ENCODE results near the gene MMP11. TPM values are rescaled to one million over a fixed set of nuclear protein-coding genes. Genes with fewer than 3 reads are reported as not detected.

MMP11 gene
- total RNA-seq, 1 experiment from 2014 or later: 14.5 TPM

- H3K4me1 ChIP-seq (replicated peaks): peaks cover 3% of the 10 kb centered on the region; the same call in 1 of the 2 replicates
Measured at GRCh38 chr22:23816156-23816976, 43.7 kb downstream of the MMP11 start.

GRCh38 chr22:23817146-23817545 is 44.5 kb downstream of the MMP11 start:
- H3K27ac ChIP-seq: no peak overlapping the region
- peaks cover 93% of the 10 kb centered on the region for H3K36me3 ChIP-seq
- H3K4me3 ChIP-seq: no peak overlapping the region
- H3K4me1 ChIP-seq (replicated peaks): peaks cover 3% of the 10 kb centered on the region; the same call in 1 of the 2 replicates
- H3K9me3 ChIP-seq (replicated peaks): no peaks in the 10 kb centered on the region
- no peak for DNase-seq (ENCODE audit: low read depth in 1 of 2, low spot score in 2 of 2)
- H3K27me3 ChIP-seq (replicated peaks): no peaks in the 10 kb centered on the region

More at GRCh38 chr22:23816156-23816976, 43.7 kb downstream of the MMP11 start:
- H3K36me3 ChIP-seq: peaks cover 91% of the 10 kb centered on the region
- no peaks in the 10 kb centered on the region for H3K27me3 ChIP-seq (replicated peaks)
- H3K9me3 ChIP-seq (replicated peaks): no peaks in the 10 kb centered on the region
- no peak overlapping the region for H3K4me3 ChIP-seq
- H3K27ac ChIP-seq: no peak overlapping the region
- DNase-seq (ENCODE audit: low read depth in 1 of 2, low spot score in 2 of 2): no peak

- Histone ChIP-seq H3K27me3 (replicated peaks) (no peaks in the 10 kb centered on the region), H3K4me1 (replicated peaks) (peaks cover 3% of the 10 kb centered on the region; the same call in 1 of the 2 replicates), H3K27ac (no peak overlapping the region), H3K36me3 (peaks cover 93% of the 10 kb centered on the region), H3K4me3 (no peak overlapping the region), H3K9me3 (replicated peaks) (no peaks in the 10 kb centered on the region)
- no peak for DNase-seq (ENCODE audit: low read depth in 1 of 2, low spot score in 2 of 2)
Measured at GRCh38 chr22:23818541-23818940, 45.9 kb downstream of the MMP11 start.

- Histone ChIP-seq H3K36me3 (peaks cover 96% of the 10 kb centered on the region), H3K4me3 (no peak overlapping the region), H3K27me3 (replicated peaks) (no peaks in the 10 kb centered on the region), H3K9me3 (replicated peaks) (no peaks in the 10 kb centered on the region), H3K4me1 (replicated peaks) (peaks cover 7% of the 10 kb centered on the region), H3K27ac (no peak overlapping the region)
- no peak for DNase-seq (ENCODE audit: low read depth in 1 of 2, low spot score in 2 of 2)
Measured at GRCh38 chr22:23820748-23821211, 48.1 kb downstream of the MMP11 start.

- Histone ChIP-seq H3K9me3 (replicated peaks) (no peaks in the 10 kb centered on the region), H3K4me1 (replicated peaks) (peaks cover 21% of the 10 kb centered on the region), H3K27ac (no peak overlapping the region), H3K27me3 (replicated peaks) (no peaks in the 10 kb centered on the region), H3K36me3 (peaks cover 96% of the 10 kb centered on the region), H3K4me3 (no peak overlapping the region)
- no peak for DNase-seq (ENCODE audit: low read depth in 1 of 2, low spot score in 2 of 2)
Measured at GRCh38 chr22:23822101-23822671, 49.5 kb downstream of the MMP11 start.

- peaks cover 96% of the 10 kb centered on the region for H3K36me3 ChIP-seq
- no peak overlapping the region for H3K27ac ChIP-seq
- DNase-seq (ENCODE audit: low read depth in 1 of 2, low spot score in 2 of 2): no peak
Measured at GRCh38 chr22:23823331-23823791, 50.7 kb downstream of the MMP11 start.

GRCh38 chr22:23824476-23825245 is 52.0 kb downstream of the MMP11 start:
- Histone ChIP-seq H3K36me3 (peaks cover 96% of the 10 kb centered on the region), H3K9me3 (replicated peaks) (no peaks in the 10 kb centered on the region)

More at GRCh38 chr22:23823331-23823791, 50.7 kb downstream of the MMP11 start:
- H3K4me1 ChIP-seq (replicated peaks): peaks cover 23% of the 10 kb centered on the region
- no peak overlapping the region for H3K4me3 ChIP-seq
- H3K9me3 ChIP-seq (replicated peaks): no peaks in the 10 kb centered on the region
- no peaks in the 10 kb centered on the region for H3K27me3 ChIP-seq (replicated peaks)

GRCh38 chr22:23825246-23825905 is 52.7 kb downstream of the MMP11 start:
- Histone ChIP-seq H3K4me1 (replicated peaks) (peaks cover 42% of the 10 kb centered on the region), H3K27me3 (replicated peaks) (no peaks in the 10 kb centered on the region), H3K9me3 (replicated peaks) (no peaks in the 10 kb centered on the region), H3K4me3 (no peak overlapping the region), H3K27ac (peak overlapping the region; percentile 24; the same call in 1 of the 2 replicates), H3K36me3 (peaks cover 89% of the 10 kb centered on the region)
- no peak for DNase-seq (ENCODE audit: low read depth in 1 of 2, low spot score in 2 of 2)

More at GRCh38 chr22:23824476-23825245, 52.0 kb downstream of the MMP11 start:
- Histone ChIP-seq H3K4me1 (replicated peaks) (peaks cover 35% of the 10 kb centered on the region), H3K27ac (no peak overlapping the region), H3K4me3 (no peak overlapping the region), H3K27me3 (replicated peaks) (no peaks in the 10 kb centered on the region)
- no peak for DNase-seq (ENCODE audit: low read depth in 1 of 2, low spot score in 2 of 2)

GRCh38 chr22:23826510-23827350 is 54.1 kb downstream of the MMP11 start:
- Histone ChIP-seq H3K4me3 (no peak overlapping the region), H3K4me1 (replicated peaks) (peaks cover 40% of the 10 kb centered on the region), H3K36me3 (peaks cover 86% of the 10 kb centered on the region), H3K27me3 (replicated peaks) (no peaks in the 10 kb centered on the region), H3K27ac (peak overlapping the region; percentile 24; the same call in 1 of the 2 replicates), H3K9me3 (replicated peaks) (no peaks in the 10 kb centered on the region)
- DNase-seq (ENCODE audit: low read depth in 1 of 2, low spot score in 2 of 2): peak; percentile 39 to 55

- Histone ChIP-seq H3K4me1 (replicated peaks) (peaks cover 40% of the 10 kb centered on the region), H3K9me3 (replicated peaks) (no peaks in the 10 kb centered on the region), H3K36me3 (peaks cover 86% of the 10 kb centered on the region), H3K27ac (no peak overlapping the region; the same call in 1 of the 2 replicates), H3K27me3 (replicated peaks) (no peaks in the 10 kb centered on the region), H3K4me3 (no peak overlapping the region)
- no peak for DNase-seq (ENCODE audit: low read depth in 1 of 2, low spot score in 2 of 2)
Measured at GRCh38 chr22:23827351-23827995, 54.8 kb downstream of the MMP11 start.

- no peak for DNase-seq (ENCODE audit: low read depth in 1 of 2, low spot score in 2 of 2)
- Histone ChIP-seq H3K27ac (no peak overlapping the region), H3K27me3 (replicated peaks) (no peaks in the 10 kb centered on the region), H3K9me3 (replicated peaks) (no peaks in the 10 kb centered on the region), H3K4me3 (no peak overlapping the region), H3K36me3 (peaks cover 88% of the 10 kb centered on the region), H3K4me1 (replicated peaks) (peaks cover 40% of the 10 kb centered on the region)
Measured at GRCh38 chr22:23828800-23829680, 56.4 kb downstream of the MMP11 start.
